DND-41 (cell line): ENCODE data around the gene ZNF653.

Experiments
- EZH2 ChIP-seq: IDR thresholded peaks from 3 replicates; pipeline ENCODE4 v1.6.1; 2012; ENCODE audit warnings: borderline replicate concordance, low read depth, mild to moderate bottlenecking, moderate library complexity, low read length, inconsistent platforms; ENCODE audit not compliant: severe bottlenecking
- TF ChIP-seq, protein P1 (sequence below): IDR thresholded peaks from 2 replicates; pipeline ENCODE4 v1.5.1; 2012; ENCODE audit warnings: borderline replicate concordance, low read length, moderate library complexity, mild to moderate bottlenecking; ENCODE audit not compliant: poor library complexity, severe bottlenecking; ENCODE audit errors: extremely low read depth

DNA sequence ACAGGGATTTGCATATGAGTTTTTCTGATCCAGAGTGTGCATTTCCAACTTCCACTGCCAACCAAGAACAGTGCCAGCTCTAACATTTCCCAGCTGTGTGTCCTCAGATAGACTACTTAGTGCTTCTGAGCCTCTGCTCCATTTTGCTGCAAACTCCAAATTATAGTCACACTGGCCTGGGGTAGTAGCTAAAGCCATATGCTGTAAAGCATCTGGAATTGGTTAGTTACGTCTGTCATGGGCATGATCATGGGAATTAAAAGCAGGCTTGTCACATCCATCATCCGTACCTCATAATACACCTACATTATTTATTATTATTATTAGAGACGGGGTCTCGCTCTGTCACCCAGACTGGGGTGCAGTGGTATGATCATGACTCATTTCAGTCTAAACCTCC lies 31.9 kb downstream of the ZNF653 start:
- TF ChIP-seq, protein P1, sequence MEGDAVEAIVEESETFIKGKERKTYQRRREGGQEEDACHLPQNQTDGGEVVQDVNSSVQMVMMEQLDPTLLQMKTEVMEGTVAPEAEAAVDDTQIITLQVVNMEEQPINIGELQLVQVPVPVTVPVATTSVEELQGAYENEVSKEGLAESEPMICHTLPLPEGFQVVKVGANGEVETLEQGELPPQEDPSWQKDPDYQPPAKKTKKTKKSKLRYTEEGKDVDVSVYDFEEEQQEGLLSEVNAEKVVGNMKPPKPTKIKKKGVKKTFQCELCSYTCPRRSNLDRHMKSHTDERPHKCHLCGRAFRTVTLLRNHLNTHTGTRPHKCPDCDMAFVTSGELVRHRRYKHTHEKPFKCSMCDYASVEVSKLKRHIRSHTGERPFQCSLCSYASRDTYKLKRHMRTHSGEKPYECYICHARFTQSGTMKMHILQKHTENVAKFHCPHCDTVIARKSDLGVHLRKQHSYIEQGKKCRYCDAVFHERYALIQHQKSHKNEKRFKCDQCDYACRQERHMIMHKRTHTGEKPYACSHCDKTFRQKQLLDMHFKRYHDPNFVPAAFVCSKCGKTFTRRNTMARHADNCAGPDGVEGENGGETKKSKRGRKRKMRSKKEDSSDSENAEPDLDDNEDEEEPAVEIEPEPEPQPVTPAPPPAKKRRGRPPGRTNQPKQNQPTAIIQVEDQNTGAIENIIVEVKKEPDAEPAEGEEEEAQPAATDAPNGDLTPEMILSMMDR, result no peak
- TF ChIP-seq EZH2, result no peak
